ENCODE data around the gene ZNF699.
"Not testable (repeated sequence)": the region's sequence is repeated elsewhere in the genome, so short reads cannot be mapped to it uniquely, and the experiment has no call there.

Gene ZNF699

GRCh38 chr19:9283485-9283884 lies 26.2 kb downstream of the ZNF699 start:
- DNase-seq: not testable (repeated sequence)

DNA sequence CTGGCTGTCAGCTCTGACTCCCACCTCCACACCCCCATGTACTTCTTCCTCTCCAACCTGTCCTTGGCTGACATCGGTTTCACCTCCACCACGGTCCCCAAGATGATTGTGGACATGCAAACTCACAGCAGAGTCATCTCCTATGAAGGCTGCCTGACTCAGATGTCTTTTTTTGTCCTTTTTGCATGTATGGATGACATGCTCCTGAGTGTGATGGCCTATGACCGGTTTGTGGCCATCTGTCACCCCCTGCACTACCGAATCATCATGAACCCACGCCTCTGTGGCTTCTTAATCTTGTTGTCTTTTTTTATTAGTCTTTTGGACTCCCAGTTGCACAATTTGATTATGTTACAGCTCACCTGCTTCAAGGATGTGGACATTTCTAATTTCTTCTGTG lies 58.4 kb downstream of the ZNF699 start:
- DNase-seq: no peak

- no peak for DNase-seq
Measured at GRCh38 chr19:9250630-9251029, 59.0 kb downstream of the ZNF699 start, which contains the start of gene OR7E24. OR7E24 (plus strand) TSS chr19:9250930; CDS start chr19:9251044, 114 bp downstream.
